NCI-H2227 (cell line): ENCODE measurements around the gene DSCAM.
A peak's percentile ranks its signal among the peaks of the same experiment; 100 is the strongest.

Experiments
- DNase-seq: peaks from one replicate; lab custom pipeline; 2025; ENCODE audit not compliant: unreplicated experiment; lab: John Stamatoyannopoulos, UW

DSCAM gene

GRCh38 chr21:40152476-40152875 lies 694.5 kb downstream of the DSCAM start:
- no peak for DNase-seq

DNA sequence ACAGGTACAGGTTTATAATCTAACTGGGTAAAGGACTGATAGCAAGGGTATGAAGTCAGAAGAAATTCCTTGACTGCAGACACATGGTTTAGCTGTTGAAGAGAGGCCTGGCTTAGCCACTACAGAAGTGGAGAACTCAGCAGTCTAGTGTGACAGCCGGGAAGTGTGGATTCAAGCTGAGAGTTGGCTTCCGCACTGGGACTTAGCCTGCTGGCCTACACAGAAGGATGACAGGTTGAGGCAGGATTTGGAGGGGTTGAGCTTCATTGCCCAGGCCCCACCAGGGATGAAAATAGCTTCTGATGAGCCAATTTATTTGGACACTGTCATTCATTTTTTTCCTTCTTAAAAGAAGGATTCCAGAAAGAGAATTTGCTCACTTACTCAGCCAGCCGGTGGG lies 695.3 kb downstream of the DSCAM start:
- no peak for DNase-seq

- DNase-seq: peak; percentile 32
Observed at GRCh38 chr21:40146216-40146837, 700.6 kb downstream of the DSCAM start.

DNA sequence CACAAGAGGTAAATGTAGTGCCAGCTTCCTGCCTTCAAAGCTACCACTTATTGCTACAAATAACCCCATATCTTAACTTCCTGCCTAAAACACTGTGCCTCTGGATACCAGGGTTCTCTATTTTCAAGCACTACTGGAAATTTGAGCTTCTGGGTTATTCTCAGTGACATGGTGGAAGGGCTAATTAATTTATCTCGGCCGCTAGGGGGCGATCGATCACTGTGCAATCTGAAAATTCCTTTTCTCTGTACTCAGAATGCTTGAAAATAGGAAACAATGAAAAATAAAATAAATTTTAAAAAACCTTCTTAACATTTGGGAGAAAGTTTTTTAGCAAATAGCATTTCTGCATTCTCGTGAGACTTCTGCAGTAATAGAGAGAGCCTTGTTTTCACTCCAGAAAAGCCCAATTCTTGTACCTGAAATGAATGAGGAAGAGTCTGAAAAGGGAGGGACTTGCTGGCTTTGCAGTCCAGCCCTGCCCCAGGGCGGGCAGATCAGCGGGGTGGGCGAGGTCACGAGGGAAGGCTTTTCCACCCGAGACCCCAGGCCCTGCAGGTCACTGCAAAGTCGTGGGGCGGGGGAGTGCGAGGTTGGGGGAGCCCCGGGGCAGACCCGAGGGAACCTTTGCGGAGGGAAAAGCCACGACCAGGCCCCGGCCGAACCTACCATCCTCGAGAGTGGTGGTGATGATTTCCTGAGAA lies 703.0 kb downstream of the DSCAM start:
- DNase-seq: peak; percentile 72

- no peak for DNase-seq
Observed at GRCh38 chr21:40141621-40142020, 705.3 kb downstream of the DSCAM start.

DNA sequence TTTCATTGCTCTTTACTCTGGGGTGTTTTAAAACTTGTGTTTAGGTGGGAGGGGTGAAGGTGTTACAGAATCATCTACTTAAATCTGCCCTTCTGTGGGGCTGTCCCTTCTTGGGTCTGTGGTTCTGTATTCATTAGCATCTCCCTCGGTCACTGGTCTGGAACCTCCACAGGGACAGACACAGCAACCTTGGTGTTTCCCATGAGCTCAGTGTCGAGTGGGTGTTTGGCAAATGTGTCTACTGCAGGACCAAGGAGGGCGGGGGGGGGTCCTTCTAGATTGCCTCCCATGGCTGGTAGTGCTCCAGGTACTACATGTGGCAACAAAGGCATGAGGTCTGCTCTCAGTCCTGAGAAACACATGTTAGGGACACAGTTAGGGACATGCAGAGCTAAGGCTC lies 706.3 kb downstream of the DSCAM start:
- DNase-seq: no peak

- no peak for DNase-seq
Observed at GRCh38 chr21:40139636-40140035, 707.3 kb downstream of the DSCAM start.

GRCh38 chr21:40136571-40136970 lies 710.4 kb downstream of the DSCAM start:
- DNase-seq: no peak

GRCh38 chr21:40134731-40135492 lies 712.0 kb downstream of the DSCAM start:
- no peak for DNase-seq

DNA sequence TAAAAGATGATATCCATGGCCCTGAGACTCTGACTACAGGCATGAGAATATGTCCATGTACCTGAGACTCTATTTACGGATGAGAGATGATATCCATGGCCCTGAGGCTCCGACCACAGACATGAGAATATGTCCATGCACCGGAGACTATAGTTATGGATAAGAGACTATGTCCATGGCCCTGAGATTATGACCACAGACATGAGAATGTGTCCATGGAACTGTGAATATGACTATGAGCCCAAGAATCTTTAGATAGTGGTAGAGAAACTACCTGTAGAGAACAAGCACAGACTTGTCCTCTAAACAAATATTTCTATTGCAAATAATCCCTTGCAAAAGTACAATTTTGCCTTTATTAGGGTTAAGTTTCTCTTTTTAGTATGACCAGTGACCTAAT lies 716.5 kb downstream of the DSCAM start:
- DNase-seq: no peak

- DNase-seq: no peak
Observed at GRCh38 chr21:40129809-40130208, 717.1 kb downstream of the DSCAM start.

- DNase-seq: no peak
Observed at GRCh38 chr21:40128891-40129290, 718.1 kb downstream of the DSCAM start.

GRCh38 chr21:40120940-40121575 lies 725.9 kb downstream of the DSCAM start:
- peak; percentile 40 for DNase-seq

GRCh38 chr21:40118527-40118926 lies 728.4 kb downstream of the DSCAM start:
- no peak for DNase-seq

DNA sequence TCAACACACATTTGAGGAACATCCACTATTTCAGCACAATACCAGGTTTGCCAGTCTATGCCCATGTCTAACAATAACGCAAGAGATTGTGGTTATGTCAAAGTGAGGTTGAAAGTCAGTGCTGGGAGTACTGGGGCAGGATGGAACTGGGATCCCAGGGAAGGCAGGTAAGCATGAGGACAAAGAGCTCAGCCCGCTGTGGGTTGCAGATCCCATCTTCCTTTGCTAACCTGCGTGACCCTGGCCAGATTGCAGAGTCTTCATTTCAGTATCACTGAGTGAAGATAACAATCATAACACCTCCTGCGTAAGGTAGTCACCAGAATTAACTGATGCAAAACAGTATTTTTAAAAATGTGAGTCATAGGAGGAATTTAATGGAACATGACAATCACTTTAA lies 729.7 kb downstream of the DSCAM start:
- no peak for DNase-seq

GRCh38 chr21:40115775-40116174 lies 731.2 kb downstream of the DSCAM start:
- no peak for DNase-seq

GRCh38 chr21:40102682-40103081 lies 744.3 kb downstream of the DSCAM start:
- no peak for DNase-seq

DNA sequence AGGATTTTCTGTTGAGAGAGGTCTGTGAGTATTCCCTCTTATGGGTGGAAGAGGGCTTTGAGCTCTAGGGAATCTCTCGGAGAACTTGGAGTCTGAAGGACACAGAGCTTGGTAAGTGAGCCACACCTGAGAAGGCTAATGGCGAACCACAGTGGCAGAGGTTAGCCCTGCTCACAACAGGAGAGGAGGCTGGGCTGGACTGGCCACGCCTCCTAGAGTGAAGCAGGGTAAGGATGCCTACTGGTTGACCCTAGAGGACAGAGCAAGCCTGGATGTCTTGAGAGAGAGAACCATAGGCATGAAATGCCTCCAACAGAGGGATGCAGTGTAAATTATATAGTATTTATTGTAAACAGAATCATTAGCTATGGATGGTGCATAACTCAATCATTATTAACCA lies 747.1 kb downstream of the DSCAM start:
- no peak for DNase-seq

DNA sequence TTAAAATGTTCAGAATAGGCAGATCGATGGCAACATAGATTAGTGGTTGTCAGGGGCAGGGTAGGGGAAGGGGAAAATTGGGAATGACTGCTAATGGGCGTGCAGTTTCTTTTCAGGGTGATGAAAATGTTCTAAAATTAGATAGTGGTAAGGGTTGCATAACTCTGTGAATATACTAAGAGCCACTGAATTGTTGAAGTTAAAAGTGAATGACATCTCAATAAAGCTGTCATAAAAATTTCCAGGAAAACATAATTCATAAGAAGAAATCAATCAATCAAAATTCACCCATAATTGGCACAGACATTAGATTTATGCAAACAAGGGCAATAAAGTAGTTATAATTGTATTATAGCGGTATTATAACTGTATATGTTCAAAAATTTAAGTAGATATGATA lies 751.5 kb downstream of the DSCAM start:
- no peak for DNase-seq

DNA sequence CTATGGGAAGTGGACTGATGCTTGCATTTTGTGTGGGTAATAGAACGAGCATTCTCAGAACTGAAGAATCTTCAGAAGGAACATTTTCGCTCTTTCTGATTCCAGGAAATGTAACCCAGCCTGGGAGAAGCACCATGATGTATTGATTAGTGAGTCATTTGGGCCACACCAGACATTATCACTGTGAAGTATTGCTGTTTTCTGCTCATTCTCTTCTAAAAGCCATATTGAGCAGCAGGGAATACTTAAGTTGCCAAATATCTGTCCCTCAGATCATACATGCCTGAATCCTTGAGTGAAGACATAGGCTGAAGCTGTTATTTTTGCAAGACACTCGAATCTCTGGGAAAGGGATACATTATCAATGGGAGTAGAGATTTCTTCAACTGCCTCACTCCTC lies 766.6 kb downstream of the DSCAM start:
- DNase-seq: no peak

GRCh38 chr21:40074710-40075109 lies 772.2 kb downstream of the DSCAM start:
- DNase-seq: no peak

GRCh38 chr21:40074198-40074597 lies 772.8 kb downstream of the DSCAM start:
- no peak for DNase-seq
